Calu3 (cell line): ENCODE results near the gene CDKN1C. TPM values are rescaled to one million over a fixed set of nuclear protein-coding genes. Genes with fewer than 3 reads are reported as not detected.

Experiments
- BruUV-seq: library from RNA; stranded (reverse); fragments of 400-500 nt; replicated peaks from 2 replicates; lab custom pipeline; 2021; lab: Mats Ljungman, UMichigan
- CTCF ChIA-PET: fragments of 300-600 bp; sonication (Branson Sonifier 250); formaldehyde crosslinking; loops from one replicate; lab custom pipeline; 2022; ENCODE audit warnings: antibody characterized with exemption; lab: Charles Lee
- DNase-seq: peaks from one replicate; pipeline ENCODE4 v3.0.0; 2022
- H3K27ac Mint-ChIP-seq: one replicate; pipeline ENCODE4 v1.8.0; 2022; ENCODE audit warnings: mixed read lengths; ENCODE audit not compliant: unreplicated experiment
- H3K27me3 Mint-ChIP-seq: one replicate; pipeline ENCODE4 v1.8.0; 2022; ENCODE audit warnings: mixed read lengths; ENCODE audit not compliant: unreplicated experiment
- H3K36me3 Mint-ChIP-seq: one replicate; pipeline ENCODE4 v1.8.0; 2022; ENCODE audit warnings: mild to moderate bottlenecking, moderate library complexity, mixed read lengths; ENCODE audit not compliant: insufficient read depth, unreplicated experiment
- H3K4me1 Mint-ChIP-seq: one replicate; pipeline ENCODE4 v1.8.0; 2022; ENCODE audit warnings: mild to moderate bottlenecking, low read depth, mixed read lengths; ENCODE audit not compliant: unreplicated experiment
- H3K4me3 Mint-ChIP-seq: one replicate; pipeline ENCODE4 v1.8.0; 2022; ENCODE audit warnings: mild to moderate bottlenecking, low read depth, moderate library complexity, mixed read lengths; ENCODE audit not compliant: unreplicated experiment
- H3K9me3 Mint-ChIP-seq: one replicate; pipeline ENCODE4 v1.8.0; 2022; ENCODE audit warnings: low read depth, mixed read lengths; ENCODE audit not compliant: unreplicated experiment
- CTCF ChIP-seq: fragments of 200-600 bp; IDR thresholded peaks from one replicate; pipeline ENCODE4 v1.8.0; 2022; ENCODE audit warnings: antibody characterized with exemption; ENCODE audit not compliant: unreplicated experiment
- intact Hi-C: fragments of 100-400 bp; cut with micrococcal nuclease; formaldehyde crosslinking; loops from one replicate; pipeline ENCODE4 v1.10.0; 2022; ENCODE audit not compliant: unreplicated experiment
- total RNA-seq: library from RNA; stranded (reverse); gene quantifications from 2 replicates; pipeline ENCODE4 v1.2.3, GENCODE V29; 2022

CDKN1C gene
- total RNA-seq, 1 experiment from 2014 or later, result 2.4 TPM

GRCh38 chr11:2899080-2899783, 13.7 kb upstream of the CDKN1C start:
- H3K27ac Mint-ChIP-seq, result peak overlapping the region; percentile 74
- DNase-seq, result no peak
- no peaks in the 10 kb centered on the region for H3K27me3 Mint-ChIP-seq
- no TSS peak for BruUV-seq
- peak overlapping the region; percentile 40 for H3K4me3 Mint-ChIP-seq
- CTCF ChIA-PET, result no interaction called here
- peaks cover 45% of the 10 kb centered on the region for H3K36me3 Mint-ChIP-seq
- peaks cover 3% of the 10 kb centered on the region for H3K9me3 Mint-ChIP-seq
- peaks cover 48% of the 10 kb centered on the region for H3K4me1 Mint-ChIP-seq
- no peak for TF ChIP-seq CTCF
- intact Hi-C loops, result no loop called here

GRCh38 chr11:2898366-2899079, 12.9 kb upstream of the CDKN1C start:
- Mint-ChIP-seq H3K4me1 (peaks cover 41% of the 10 kb centered on the region), H3K4me3 (peak overlapping the region; percentile 21), H3K27ac (peak overlapping the region; percentile 74), H3K36me3 (peaks cover 39% of the 10 kb centered on the region), H3K9me3 (peaks cover 3% of the 10 kb centered on the region), H3K27me3 (no peaks in the 10 kb centered on the region)
- BruUV-seq, result no TSS peak
- peak; percentile 73 for DNase-seq
- intact Hi-C loops, result no loop called here
- TF ChIP-seq CTCF, result no peak
- CTCF ChIA-PET, result interaction anchor here (1.0 kb wide), 1 partner anchor 32 kb away, joined by 4 read pairs; no protein-coding TSS in a partner anchor

- TF ChIP-seq CTCF, result no peak
- Mint-ChIP-seq H3K27me3 (no peaks in the 10 kb centered on the region), H3K9me3 (peaks cover 3% of the 10 kb centered on the region), H3K4me3 (no peak overlapping the region), H3K27ac (no peak overlapping the region), H3K4me1 (peaks cover 44% of the 10 kb centered on the region), H3K36me3 (peaks cover 39% of the 10 kb centered on the region)
- intact Hi-C loops, result no loop called here
- CTCF ChIA-PET, result no interaction called here
- DNase-seq, result no peak
- BruUV-seq, result no TSS peak
Observed at GRCh38 chr11:2897048-2897447, 11.5 kb upstream of the CDKN1C start.

GRCh38 chr11:2896047-2896446, 10.5 kb upstream of the CDKN1C start:
- H3K36me3 Mint-ChIP-seq, result peaks cover 42% of the 10 kb centered on the region
- no peak for TF ChIP-seq CTCF
- no peak overlapping the region for H3K27ac Mint-ChIP-seq
- BruUV-seq, result no TSS peak
- no peak for DNase-seq
- no peak overlapping the region for H3K4me3 Mint-ChIP-seq
- intact Hi-C loops, result no loop called here
- peaks cover 48% of the 10 kb centered on the region for H3K4me1 Mint-ChIP-seq
- CTCF ChIA-PET, result interaction anchor here (0.6 kb wide), 1 partner anchor 205 kb away, joined by 5 read pairs; no protein-coding TSS in a partner anchor
- H3K27me3 Mint-ChIP-seq, result no peaks in the 10 kb centered on the region
- H3K9me3 Mint-ChIP-seq, result peaks cover 3% of the 10 kb centered on the region
